ENCODE measurements around the gene GRAMD1A. TPM values are rescaled to one million over a fixed set of nuclear protein-coding genes. Genes with fewer than 3 reads are reported as not detected.

The GRAMD1A gene
- total RNA-seq, 3 donors from 2014 or later (not counting 1 experiment from before 2014, with no cell fraction given): 57.6 to 80.3 (median 66.6) TPM

DNA sequence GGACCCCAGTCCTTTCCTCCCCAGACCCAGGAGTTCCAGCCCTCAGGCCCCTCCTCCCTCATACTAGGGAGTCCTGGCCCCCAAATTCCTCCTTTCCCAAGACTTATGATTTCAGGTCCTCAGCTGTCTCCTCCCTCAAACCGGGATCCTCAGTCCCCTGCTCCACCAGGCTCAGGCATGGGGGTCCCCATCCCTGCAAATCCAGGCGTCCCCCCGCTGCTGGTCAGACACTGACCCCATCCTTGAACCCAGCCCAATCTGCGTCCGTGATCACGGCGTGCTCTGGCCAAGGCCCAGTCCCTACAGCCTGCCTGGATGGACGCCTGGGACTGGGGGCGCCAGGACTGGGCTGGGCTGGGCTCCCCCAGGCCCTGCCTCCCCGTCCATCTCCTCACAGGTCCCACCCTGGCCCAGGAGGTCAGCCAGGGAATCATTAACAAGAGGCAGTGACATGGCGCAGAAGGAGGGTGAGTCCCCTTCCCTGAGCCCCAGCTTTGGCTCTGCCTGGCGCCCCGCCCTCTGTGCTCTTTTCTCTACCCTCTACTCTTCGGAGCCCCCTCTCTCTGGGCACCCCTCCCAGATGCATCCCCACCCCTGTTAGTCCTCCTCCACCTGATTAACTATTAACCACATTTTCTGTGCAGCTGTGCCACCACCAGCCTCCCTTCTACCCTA lies 42.1 kb downstream of the GRAMD1A start:
- Histone ChIP-seq H3K9me3 (ENCODE audit: control insufficient read depth, insufficient read depth, low read length) (no peaks in the 10 kb centered on the region), H3K4me3 (ENCODE audit: low read length) (no peak overlapping the region), H3K36me3 (ENCODE audit: control insufficient read depth, insufficient read depth, low read length) (no peaks in the 10 kb centered on the region), H3K4me1 (ENCODE audit: control insufficient read depth, insufficient read depth, low read length) (peaks cover 49% of the 10 kb centered on the region), H3K27me3 (ENCODE audit: control insufficient read depth, insufficient read depth, low read length) (no peaks in the 10 kb centered on the region), H3K27ac (ENCODE audit: low read length) (no peak overlapping the region)
- intact Hi-C loops (cut with micrococcal nuclease): no loop called here
- H3K4me1 Mint-ChIP-seq: peaks cover 21 to 45% of the 10 kb centered on the region in 2 donors
- no peak for DNase-seq
- 93% methylated on average over 14 of the region's 14 CpGs for WGBS (ENCODE audit: insufficient coverage)
- no peak for ATAC-seq
- TF ChIP-seq, protein P1, sequence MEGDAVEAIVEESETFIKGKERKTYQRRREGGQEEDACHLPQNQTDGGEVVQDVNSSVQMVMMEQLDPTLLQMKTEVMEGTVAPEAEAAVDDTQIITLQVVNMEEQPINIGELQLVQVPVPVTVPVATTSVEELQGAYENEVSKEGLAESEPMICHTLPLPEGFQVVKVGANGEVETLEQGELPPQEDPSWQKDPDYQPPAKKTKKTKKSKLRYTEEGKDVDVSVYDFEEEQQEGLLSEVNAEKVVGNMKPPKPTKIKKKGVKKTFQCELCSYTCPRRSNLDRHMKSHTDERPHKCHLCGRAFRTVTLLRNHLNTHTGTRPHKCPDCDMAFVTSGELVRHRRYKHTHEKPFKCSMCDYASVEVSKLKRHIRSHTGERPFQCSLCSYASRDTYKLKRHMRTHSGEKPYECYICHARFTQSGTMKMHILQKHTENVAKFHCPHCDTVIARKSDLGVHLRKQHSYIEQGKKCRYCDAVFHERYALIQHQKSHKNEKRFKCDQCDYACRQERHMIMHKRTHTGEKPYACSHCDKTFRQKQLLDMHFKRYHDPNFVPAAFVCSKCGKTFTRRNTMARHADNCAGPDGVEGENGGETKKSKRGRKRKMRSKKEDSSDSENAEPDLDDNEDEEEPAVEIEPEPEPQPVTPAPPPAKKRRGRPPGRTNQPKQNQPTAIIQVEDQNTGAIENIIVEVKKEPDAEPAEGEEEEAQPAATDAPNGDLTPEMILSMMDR (IDR thresholded peaks at IDR 0.05): no peak
- peak overlapping the region; percentile 61 for H3K4me3 Mint-ChIP-seq
- no peaks in the 10 kb centered on the region for H3K36me3 Mint-ChIP-seq
- H3K9me3 Mint-ChIP-seq: no peaks in the 10 kb centered on the region
- peaks cover 15 to 23% of the 10 kb centered on the region in 2 donors for H3K27me3 Mint-ChIP-seq (ENCODE audit: low read depth in 2 of 2)
- H3K27ac Mint-ChIP-seq: peak overlapping the region in 1 of 2 donors; percentile 33

DNA sequence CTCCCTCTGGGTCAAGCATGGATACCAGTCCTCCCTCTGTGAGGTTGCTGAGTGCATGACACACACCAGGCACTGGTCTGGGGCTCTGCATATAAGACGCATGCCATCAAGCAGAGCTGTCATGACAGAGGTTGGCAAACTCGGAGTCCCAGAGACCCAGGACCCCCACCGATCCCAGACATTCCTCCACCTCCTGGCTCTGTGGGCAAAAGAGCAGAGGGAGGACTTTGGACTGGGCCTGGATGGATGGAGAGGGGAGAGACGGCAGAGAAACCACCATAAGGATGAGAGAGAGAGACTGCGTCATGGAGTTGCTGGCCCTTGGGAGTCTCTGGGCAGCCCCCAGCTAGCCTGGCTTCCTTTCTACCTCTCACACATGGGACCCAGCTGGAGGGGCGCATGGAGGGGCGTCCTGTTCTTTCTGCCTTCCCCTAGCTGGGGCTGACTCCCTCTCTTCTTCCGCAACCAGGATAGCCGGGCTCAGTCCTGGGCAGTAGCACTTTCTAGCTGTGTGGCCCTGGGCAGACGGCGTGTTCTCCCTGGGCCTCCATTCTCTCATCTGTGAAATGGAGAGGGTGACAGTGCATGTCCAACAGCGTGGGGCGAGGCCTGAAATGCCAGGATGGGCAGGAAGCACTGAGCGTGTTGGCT lies 43.0 kb downstream of the GRAMD1A start:
- 88% methylated on average over 13 of the region's 14 CpGs for WGBS (ENCODE audit: insufficient coverage)
- Mint-ChIP-seq H3K36me3 (no peaks in the 10 kb centered on the region), H3K4me3 (no peak overlapping the region), H3K9me3 (no peaks in the 10 kb centered on the region), H3K4me1 (peaks cover 15 to 42% of the 10 kb centered on the region in 2 donors), H3K27ac (peak overlapping the region in 1 of 2 donors; percentile 33), H3K27me3 (ENCODE audit: low read depth in 2 of 2) (peaks cover 15 to 25% of the 10 kb centered on the region in 2 donors)
- no peaks in the 10 kb centered on the region for H3K27me3 ChIP-seq (ENCODE audit: control insufficient read depth, insufficient read depth, low read length)
- H3K9me3 ChIP-seq (ENCODE audit: control insufficient read depth, insufficient read depth, low read length): no peaks in the 10 kb centered on the region
- peaks cover 45% of the 10 kb centered on the region for H3K4me1 ChIP-seq (ENCODE audit: control insufficient read depth, insufficient read depth, low read length)
- no peak overlapping the region for H3K27ac ChIP-seq (ENCODE audit: low read length)
- ATAC-seq: no peak
- H3K4me3 ChIP-seq (ENCODE audit: low read length): no peak overlapping the region
- no peaks in the 10 kb centered on the region for H3K36me3 ChIP-seq (ENCODE audit: control insufficient read depth, insufficient read depth, low read length)
- TF ChIP-seq, protein P1 (IDR thresholded peaks at IDR 0.05): no peak
- DNase-seq: no peak
- intact Hi-C loops (cut with micrococcal nuclease): no loop called here

DNA sequence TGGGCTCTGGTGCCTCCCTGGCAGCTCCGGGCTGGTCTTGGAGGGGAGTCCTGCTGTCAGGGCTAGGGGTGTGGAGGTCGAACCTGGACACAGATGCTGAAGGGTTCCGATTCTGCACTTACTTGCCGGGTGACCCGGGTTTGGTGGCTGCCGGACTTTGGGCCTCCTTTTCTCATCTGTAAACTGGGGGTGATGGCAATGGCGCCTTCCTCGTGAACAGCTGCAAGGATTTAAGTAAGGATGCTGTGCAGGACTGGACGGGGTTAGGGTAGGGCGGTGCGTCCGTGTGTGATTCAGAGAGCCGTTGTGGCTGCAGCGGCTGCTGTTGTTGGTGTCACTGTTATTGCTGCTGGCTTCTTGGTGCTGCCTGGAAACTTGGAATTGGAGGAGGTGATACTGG lies 43.8 kb downstream of the GRAMD1A start:
- intact Hi-C loops (cut with micrococcal nuclease): loop anchor here (1.0 kb wide), 1 partner anchor 71 kb away; no protein-coding TSS in a partner anchor
- Mint-ChIP-seq H3K4me1 (peaks cover 15 to 35% of the 10 kb centered on the region in 2 donors), H3K36me3 (no peaks in the 10 kb centered on the region), H3K4me3 (peak overlapping the region; percentile 19), H3K9me3 (no peaks in the 10 kb centered on the region), H3K27ac (peak overlapping the region in 1 of 2 donors; percentile 53), H3K27me3 (ENCODE audit: low read depth in 2 of 2) (peaks cover 15 to 29% of the 10 kb centered on the region in 2 donors)
- no peak overlapping the region for H3K27ac ChIP-seq (ENCODE audit: low read length)
- 93% methylated on average over 14 of the region's 14 CpGs for WGBS (ENCODE audit: insufficient coverage)
- H3K4me1 ChIP-seq (ENCODE audit: control insufficient read depth, insufficient read depth, low read length): peaks cover 37% of the 10 kb centered on the region
- DNase-seq (no peak), ATAC-seq (no peak)
- H3K4me3 ChIP-seq (ENCODE audit: low read length): no peak overlapping the region
- H3K9me3 ChIP-seq (ENCODE audit: control insufficient read depth, insufficient read depth, low read length): no peaks in the 10 kb centered on the region
- TF ChIP-seq, protein P1 (IDR thresholded peaks at IDR 0.05): no peak
- H3K36me3 ChIP-seq (ENCODE audit: control insufficient read depth, insufficient read depth, low read length): no peaks in the 10 kb centered on the region
- H3K27me3 ChIP-seq (ENCODE audit: control insufficient read depth, insufficient read depth, low read length): no peaks in the 10 kb centered on the region
